Adrenal gland (tissue), 5 donors: ENCODE results near the gene CAB39.

Source experiments
- POLR2A ChIP-seq, 2 donors: fragments of 450-650 bp; IDR thresholded peaks; one replicate each; pipeline ENCODE4 v1.6.1; 2017; ENCODE audit warnings: antibody characterized with exemption in 2 of 2, mild to moderate bottlenecking in 2 of 2, moderate library complexity in 1 of 2
- TF ChIP-seq, protein P1 (sequence below), 6 experiments: fragments of 450-650 bp in 4 of 6; fragments of 200-600 bp in 2 of 6; sonication (generic) in 1 of 6; IDR thresholded peaks; 1 replicate in 5 of 6; 2 replicates in 1 of 6; pipeline versions ENCODE4 v1.5.1 to v1.8.0; 2016 to 2021; ENCODE audit warnings: antibody characterized with exemption in 6 of 6, mild to moderate bottlenecking in 2 of 6, moderate library complexity in 1 of 6
- donor health status: DM: no; HTN: no; CAD: no.

DNA sequence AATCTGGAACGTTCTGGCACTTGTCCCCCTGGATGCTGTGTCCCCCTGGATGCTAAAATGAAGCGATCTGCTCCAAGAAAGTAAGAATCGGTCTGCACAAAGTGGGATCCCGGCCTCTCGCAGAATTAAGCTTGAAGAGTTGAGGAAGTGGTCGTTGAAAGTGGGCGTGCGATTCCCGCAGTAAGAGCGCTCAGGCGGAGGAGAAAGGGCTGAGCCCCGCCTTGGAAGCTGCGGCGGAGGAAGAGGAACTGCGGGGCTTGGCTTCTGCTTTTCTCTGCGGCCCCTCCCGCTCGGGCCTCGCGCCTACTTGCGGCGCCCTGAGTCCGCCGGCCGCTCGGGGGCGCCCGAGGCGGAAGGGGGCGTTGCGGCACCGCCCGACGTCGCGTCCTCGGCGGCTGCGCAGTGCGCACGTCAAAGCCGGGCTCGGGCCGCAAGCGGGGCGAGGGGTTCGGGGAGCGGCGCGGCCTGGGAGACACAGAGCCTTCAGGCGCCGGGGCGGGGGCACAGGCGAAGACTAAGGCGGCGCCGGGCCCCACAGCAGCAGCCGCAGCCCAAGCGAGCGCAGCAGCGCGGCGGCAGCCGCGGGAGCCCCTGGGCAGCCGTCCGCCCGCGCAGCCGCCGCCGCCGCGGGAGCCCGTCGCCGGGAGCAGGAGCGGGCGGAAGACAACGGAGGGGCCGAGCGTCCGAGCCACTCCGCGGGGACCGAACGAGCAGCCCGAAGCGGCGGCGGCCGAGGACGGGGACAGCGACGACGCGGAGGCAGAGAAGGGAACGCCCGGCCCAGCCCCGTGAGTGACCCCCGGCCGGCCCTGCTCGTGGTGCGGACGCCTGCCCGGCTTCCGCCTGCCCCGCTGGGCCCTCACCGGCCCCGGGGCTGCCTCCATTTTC lies at the start of gene CAB39:
- TF ChIP-seq, protein P1, sequence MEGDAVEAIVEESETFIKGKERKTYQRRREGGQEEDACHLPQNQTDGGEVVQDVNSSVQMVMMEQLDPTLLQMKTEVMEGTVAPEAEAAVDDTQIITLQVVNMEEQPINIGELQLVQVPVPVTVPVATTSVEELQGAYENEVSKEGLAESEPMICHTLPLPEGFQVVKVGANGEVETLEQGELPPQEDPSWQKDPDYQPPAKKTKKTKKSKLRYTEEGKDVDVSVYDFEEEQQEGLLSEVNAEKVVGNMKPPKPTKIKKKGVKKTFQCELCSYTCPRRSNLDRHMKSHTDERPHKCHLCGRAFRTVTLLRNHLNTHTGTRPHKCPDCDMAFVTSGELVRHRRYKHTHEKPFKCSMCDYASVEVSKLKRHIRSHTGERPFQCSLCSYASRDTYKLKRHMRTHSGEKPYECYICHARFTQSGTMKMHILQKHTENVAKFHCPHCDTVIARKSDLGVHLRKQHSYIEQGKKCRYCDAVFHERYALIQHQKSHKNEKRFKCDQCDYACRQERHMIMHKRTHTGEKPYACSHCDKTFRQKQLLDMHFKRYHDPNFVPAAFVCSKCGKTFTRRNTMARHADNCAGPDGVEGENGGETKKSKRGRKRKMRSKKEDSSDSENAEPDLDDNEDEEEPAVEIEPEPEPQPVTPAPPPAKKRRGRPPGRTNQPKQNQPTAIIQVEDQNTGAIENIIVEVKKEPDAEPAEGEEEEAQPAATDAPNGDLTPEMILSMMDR (IDR thresholded peaks at IDR 0.05), result peak; percentile 22 to 96 (median 68)
- peak; percentile 69 to 88 for TF ChIP-seq POLR2A (IDR thresholded peaks at IDR 0.05)
